WTC11 (cell line): ENCODE results near the gene NEURL4. TPM values are rescaled to one million over a fixed set of nuclear protein-coding genes. Genes with fewer than 3 reads are reported as not detected.
A peak's percentile ranks its signal among the peaks of the same experiment; 100 is the strongest.

ENCODE experiments used
- AFF4 ChIP-seq: sonication (generic); formaldehyde crosslinking; IDR thresholded peaks from 2 replicates; pipeline ENCODE4 v1.8.1; 2023; ENCODE audit warnings: mild to moderate bottlenecking, missing genetic modification reagents, borderline replicate concordance
- ATF2 ChIP-seq: sonication (generic); formaldehyde crosslinking; IDR thresholded peaks from 2 replicates; pipeline ENCODE4 v1.8.1; 2022; ENCODE audit warnings: low read depth, missing genetic modification reagents, borderline replicate concordance
- CREM ChIP-seq: sonication (generic); formaldehyde crosslinking; IDR thresholded peaks from 2 replicates; pipeline ENCODE4 v1.8.1; 2022; ENCODE audit warnings: mild to moderate bottlenecking, missing genetic modification reagents, moderate library complexity
- ELF4 ChIP-seq: sonication (generic); formaldehyde crosslinking; IDR thresholded peaks from 2 replicates; pipeline ENCODE4 v1.8.1; 2022; ENCODE audit warnings: low read depth, mild to moderate bottlenecking, moderate library complexity, missing genetic modification reagents
- HMGXB4 ChIP-seq: sonication (generic); formaldehyde crosslinking; IDR thresholded peaks from 2 replicates; pipeline ENCODE4 v1.8.1; 2023; ENCODE audit warnings: mild to moderate bottlenecking, moderate library complexity, missing genetic modification reagents
- IRF1 ChIP-seq: sonication (generic); formaldehyde crosslinking; IDR thresholded peaks from 2 replicates; pipeline ENCODE4 v1.8.0; 2023; ENCODE audit warnings: missing genetic modification reagents
- IRF2 ChIP-seq: sonication (generic); formaldehyde crosslinking; IDR thresholded peaks from 2 replicates; pipeline ENCODE4 v1.8.0; 2022; ENCODE audit warnings: low read depth, missing genetic modification reagents, borderline replicate concordance
- MAX ChIP-seq: sonication (generic); formaldehyde crosslinking; IDR thresholded peaks from 2 replicates; pipeline ENCODE4 v1.8.0; 2022; ENCODE audit warnings: mild to moderate bottlenecking, missing genetic modification reagents
- NFE2L1 ChIP-seq: sonication (generic); formaldehyde crosslinking; IDR thresholded peaks from 2 replicates; pipeline ENCODE4 v1.8.1; 2023; ENCODE audit warnings: missing genetic modification reagents
- NFYB ChIP-seq: sonication (generic); formaldehyde crosslinking; conservative IDR thresholded peaks from 2 replicates; pipeline ENCODE4 v1.8.0; 2022; ENCODE audit warnings: low read depth, missing genetic modification reagents
- OVOL2 ChIP-seq: fragments of 250-450 bp; sonication (Bioruptor Pico); IDR thresholded peaks from 2 replicates; pipeline ENCODE4 v1.9.0; 2021; ENCODE audit warnings: mild to moderate bottlenecking, borderline replicate concordance
- PREB ChIP-seq: sonication (generic); formaldehyde crosslinking; IDR thresholded peaks from 2 replicates; pipeline ENCODE4 v1.8.1; 2022; ENCODE audit warnings: mild to moderate bottlenecking, missing genetic modification reagents, moderate library complexity, borderline replicate concordance
- SP1 ChIP-seq: sonication (generic); formaldehyde crosslinking; conservative IDR thresholded peaks from 2 replicates; pipeline ENCODE4 v1.8.1; 2022; ENCODE audit warnings: missing genetic modification reagents
- TCF7 ChIP-seq: sonication (generic); formaldehyde crosslinking; IDR thresholded peaks from 2 replicates; pipeline ENCODE4 v1.8.0; 2022; ENCODE audit warnings: mild to moderate bottlenecking, low read depth, missing genetic modification reagents, moderate library complexity
- TEAD1 ChIP-seq: sonication (generic); formaldehyde crosslinking; IDR thresholded peaks from 2 replicates; pipeline ENCODE4 v1.8.0; 2022; ENCODE audit warnings: mild to moderate bottlenecking, missing genetic modification reagents
- ZMAT4 ChIP-seq: fragments of 250-450 bp; sonication (Bioruptor Pico); IDR thresholded peaks from 2 replicates; pipeline ENCODE4 v1.9.0; 2021; ENCODE audit warnings: mild to moderate bottlenecking
- ZNF138 ChIP-seq: sonication (generic); formaldehyde crosslinking; conservative IDR thresholded peaks from 2 replicates; pipeline ENCODE4 v1.8.1; 2022; ENCODE audit warnings: mild to moderate bottlenecking, moderate library complexity, missing genetic modification reagents
- ZNF317 ChIP-seq: sonication (generic); formaldehyde crosslinking; IDR thresholded peaks from 2 replicates; pipeline ENCODE4 v1.8.1; 2023; ENCODE audit warnings: low read depth, mild to moderate bottlenecking, moderate library complexity, missing genetic modification reagents, borderline replicate concordance
- ZNF532 ChIP-seq: fragments of 250-450 bp; sonication (Bioruptor Pico); IDR thresholded peaks from 2 replicates; pipeline ENCODE4 v1.9.0; 2021; ENCODE audit warnings: mild to moderate bottlenecking, borderline replicate concordance
- ZSCAN18 ChIP-seq: fragments of 250-450 bp; sonication (Bioruptor Pico); IDR thresholded peaks from 2 replicates; pipeline ENCODE4 v2.1.2; 2022; ENCODE audit warnings: mild to moderate bottlenecking, moderate library complexity
- total RNA-seq: library from RNA; stranded (reverse); gene quantifications from 3 replicates; pipeline ENCODE4 v1.2.3, GENCODE V29; 2021

Gene NEURL4
- total RNA-seq, 1 experiment from 2014 or later: 64.4 TPM

- no peak; the same call in 1 of the 2 replicates for TF ChIP-seq NFYB
- TF ChIP-seq NFE2L1: peak; percentile 55; the same call in 1 of the 2 replicates
- TF ChIP-seq TCF7 (CRISPR knock-in tag): no peak
- no peak for TF ChIP-seq ZMAT4 (CRISPR knock-in tag)
- no peak for TF ChIP-seq IRF2 (CRISPR knock-in tag)
- TF ChIP-seq ZSCAN18 (CRISPR knock-in tag): no peak
- TF ChIP-seq ATF2: no peak
- TF ChIP-seq SP1: peak; percentile 92
- no peak for TF ChIP-seq AFF4 (CRISPR knock-in tag)
- no peak for TF ChIP-seq ZNF138 (CRISPR knock-in tag)
- peak; percentile 45; the same call in 1 of the 2 replicates for TF ChIP-seq MAX (CRISPR knock-in tag)
- no peak for TF ChIP-seq OVOL2
- TF ChIP-seq CREM (CRISPR knock-in tag): peak; percentile 98
- no peak for TF ChIP-seq PREB (CRISPR knock-in tag)
- peak; percentile 78; the same call in 1 of the 2 replicates for TF ChIP-seq HMGXB4 (CRISPR knock-in tag)
- TF ChIP-seq ZNF532 (CRISPR knock-in tag): 0 out of 2 replicates have a peak, but pooled peaks have one; percentile 65
- TF ChIP-seq ZNF317 (CRISPR knock-in tag): no peak
- TF ChIP-seq IRF1: no peak
- no peak for TF ChIP-seq ELF4 (CRISPR knock-in tag)
- no peak for TF ChIP-seq TEAD1 (CRISPR knock-in tag)
Observed at GRCh38 chr17:7314719-7315569, 14.2 kb downstream of the NEURL4 start, which contains the start of gene GPS2 (continued).
